CD4-positive, alpha-beta memory T cell (primary cell): ENCODE data around the gene SOX15. TPM values are rescaled to one million over a fixed set of nuclear protein-coding genes. Genes with fewer than 3 reads are reported as not detected.
A peak's percentile ranks its signal among the peaks of the same experiment; 100 is the strongest.

Experiments
- CTCF ChIA-PET: fragments of 350-600 bp; sonication (Branson Sonifier 250); formaldehyde crosslinking; loops from one replicate; lab custom pipeline; 2021; ENCODE audit warnings: inconsistent platforms; ENCODE audit not compliant: partially characterized antibody; lab: Charles Lee
- POLR2A ChIA-PET: fragments of 350-600 bp; sonication (Branson Sonifier 250); formaldehyde crosslinking; loops from one replicate; lab custom pipeline; 2021; ENCODE audit not compliant: partially characterized antibody; lab: Charles Lee
- DNase-seq, 5 donors: peaks; one replicate each; pipeline versions ENCODE4 v3.0.0 to v3.0.0-alpha.2; 2020 to 2022; ENCODE audit warnings: mixed read lengths in 1 of 5
- H3K27ac ChIP-seq: one replicate; pipeline ENCODE4 v1.7.0; 2013; ENCODE audit warnings: low read depth, low read length
- H3K27me3 ChIP-seq: 2 replicates; pipeline ENCODE4 v1.7.0; 2013; ENCODE audit warnings: mild to moderate bottlenecking, low read length, moderate library complexity; ENCODE audit not compliant: insufficient read depth
- H3K36me3 ChIP-seq: 2 replicates; pipeline ENCODE4 v1.7.0; 2013; ENCODE audit warnings: mild to moderate bottlenecking, low read length, moderate library complexity; ENCODE audit not compliant: insufficient read depth
- H3K4me1 ChIP-seq: 2 replicates; pipeline ENCODE4 v1.7.0; 2013; ENCODE audit warnings: mild to moderate bottlenecking, low read length, moderate library complexity; ENCODE audit not compliant: insufficient read depth
- H3K4me3 ChIP-seq, 2 donors: one replicate each; pipeline ENCODE4 v1.7.0; 2013; ENCODE audit warnings: low read length in 2 of 2, mild to moderate bottlenecking in 1 of 2
- H3K9me3 ChIP-seq, 2 donors: one replicate each; pipeline ENCODE4 v1.7.0; 2013; ENCODE audit warnings: low read length in 2 of 2, control low read depth in 1 of 2; ENCODE audit not compliant: control insufficient read depth in 1 of 2
- H3K27ac Mint-ChIP-seq, 7 donors: one replicate each; pipeline ENCODE4 v1.8.0; 2020 to 2021; ENCODE audit warnings: mixed read lengths in 7 of 7, mild to moderate bottlenecking in 6 of 7, inconsistent platforms in 3 of 7, moderate library complexity in 3 of 7
- H3K27me3 Mint-ChIP-seq, 2 donors: one replicate each; pipeline ENCODE4 v1.8.0; 2020 to 2021; ENCODE audit warnings: mixed read lengths in 2 of 2
- H3K36me3 Mint-ChIP-seq, 2 donors: one replicate each; pipeline ENCODE4 v1.8.0; 2020 to 2021; ENCODE audit warnings: mixed read lengths in 2 of 2, inconsistent platforms in 1 of 2, mild to moderate bottlenecking in 1 of 2
- H3K4me1 Mint-ChIP-seq, 4 donors: one replicate each; pipeline ENCODE4 v1.8.0; 2020 to 2021; ENCODE audit warnings: mixed read lengths in 4 of 4, mild to moderate bottlenecking in 1 of 4
- H3K4me3 Mint-ChIP-seq, 8 donors: one replicate each; pipeline ENCODE4 v1.8.0; 2020 to 2021; ENCODE audit warnings: mixed read lengths in 8 of 8, mild to moderate bottlenecking in 7 of 8, moderate library complexity in 6 of 8, inconsistent platforms in 3 of 8
- H3K9me3 Mint-ChIP-seq, 8 donors: one replicate each; pipeline ENCODE4 v1.8.0; 2020 to 2021; ENCODE audit warnings: mixed read lengths in 8 of 8, mild to moderate bottlenecking in 5 of 8, inconsistent platforms in 3 of 8, moderate library complexity in 1 of 8
- intact Hi-C: fragments of 100-400 bp; cut with micrococcal nuclease; formaldehyde crosslinking; loops from one replicate; pipeline ENCODE4 v1.15.1; 2023
- polyA plus RNA-seq, 2 donors: library from polyadenylated mRNA; unstranded; fragments of 300-500 nt; fragmentation: Illumina TruSeq; gene quantifications; one replicate each; pipeline ENCODE4 v1.2.3, GENCODE V29; 2021
- total RNA-seq, 2 experiments: library from RNA; stranded (reverse); gene quantifications; one replicate each; pipeline ENCODE4 v1.2.3, GENCODE V29; 2021

SOX15 gene
- total and polyA plus RNA-seq, 4 experiments from 2014 or later = 1.0 to 1.1 TPM; not detected in 2

DNA sequence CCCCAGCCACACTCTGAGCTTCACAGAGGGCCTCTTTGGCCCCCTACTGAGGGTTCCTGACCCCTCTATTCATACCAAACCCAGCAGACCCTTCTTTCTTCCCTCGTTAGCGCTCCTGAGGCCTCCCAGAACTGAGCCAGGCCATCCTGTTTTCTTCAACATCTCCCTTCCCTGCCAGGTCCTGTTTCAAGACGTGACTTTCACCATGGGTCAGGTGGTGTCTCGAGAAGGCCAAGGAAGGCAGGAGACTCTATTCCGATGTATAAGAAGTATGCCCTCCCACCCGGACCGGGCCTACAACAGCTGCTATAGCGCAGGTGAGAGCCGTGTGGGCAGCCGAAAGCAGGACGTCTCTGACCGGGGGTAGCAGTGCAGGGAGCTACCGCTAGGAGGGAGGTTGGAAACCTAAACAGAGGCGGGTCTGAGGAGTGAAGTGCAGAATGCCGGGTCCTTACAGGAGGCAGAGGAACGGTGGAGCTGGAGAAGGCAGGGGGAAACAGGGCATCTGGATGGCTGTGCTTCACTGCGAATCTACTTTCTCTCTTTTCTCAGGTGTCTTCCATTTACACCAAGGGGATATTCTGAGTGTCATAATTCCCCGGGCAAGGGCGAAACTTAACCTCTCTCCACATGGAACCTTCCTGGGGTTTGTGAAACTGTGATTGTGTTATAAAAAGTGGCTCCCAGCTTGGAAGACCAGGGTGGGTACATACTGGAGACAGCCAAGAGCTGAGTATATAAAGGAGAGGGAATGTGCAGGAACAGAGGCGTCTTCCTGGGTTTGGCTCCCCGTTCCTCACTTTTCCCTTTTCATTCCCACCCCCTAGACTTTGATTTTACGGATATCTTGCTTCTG, 29.5 kb downstream of the SOX15 start:
- H3K27me3 ChIP-seq = no peaks in the 10 kb centered on the region
- CTCF ChIA-PET = interaction anchor here (0.7 to 4.9 kb wide), 54 partner anchors 8 to 514 kb away, joined by 3 to 173 read pairs (median 5); partner anchors contain the start of genes ACAP1, CD68, PLSCR3 and SLC2A4
- POLR2A ChIA-PET = interaction anchor here (0.6 to 7.8 kb wide), 25 partner anchors 8 to 355 kb away, joined by 3 to 72 read pairs (median 9); partner anchors contain the start of genes ACAP1, DVL2, MPDU1 and POLR2A
- H3K9me3 ChIP-seq = no peaks in the 10 kb centered on the region
- Mint-ChIP-seq H3K27me3 (no peaks in the 10 kb centered on the region), H3K9me3 (no peaks in the 10 kb centered on the region), H3K36me3 (peaks cover 17 to 33% of the 10 kb centered on the region in 2 donors), H3K27ac (peak overlapping the region; percentile 95 to 99 (median 97)), H3K4me3 (peak overlapping the region; percentile 89 to 98 (median 94)), H3K4me1 (peaks cover 28 to 41% (median 34%) of the 10 kb centered on the region in 4 donors)
- intact Hi-C loops = loop anchor here (1.0 kb wide), 11 partner anchors 12 to 280 kb away; partner anchors contain the start of genes MPDU1 and WRAP53
- peak in 2 of 5 donors; percentile 36 to 75 for DNase-seq
- peaks cover 23% of the 10 kb centered on the region for H3K36me3 ChIP-seq
- peaks cover 38% of the 10 kb centered on the region for H3K4me1 ChIP-seq
- peak overlapping the region; percentile 96 for H3K27ac ChIP-seq
- H3K4me3 ChIP-seq = no peak overlapping the region

DNA sequence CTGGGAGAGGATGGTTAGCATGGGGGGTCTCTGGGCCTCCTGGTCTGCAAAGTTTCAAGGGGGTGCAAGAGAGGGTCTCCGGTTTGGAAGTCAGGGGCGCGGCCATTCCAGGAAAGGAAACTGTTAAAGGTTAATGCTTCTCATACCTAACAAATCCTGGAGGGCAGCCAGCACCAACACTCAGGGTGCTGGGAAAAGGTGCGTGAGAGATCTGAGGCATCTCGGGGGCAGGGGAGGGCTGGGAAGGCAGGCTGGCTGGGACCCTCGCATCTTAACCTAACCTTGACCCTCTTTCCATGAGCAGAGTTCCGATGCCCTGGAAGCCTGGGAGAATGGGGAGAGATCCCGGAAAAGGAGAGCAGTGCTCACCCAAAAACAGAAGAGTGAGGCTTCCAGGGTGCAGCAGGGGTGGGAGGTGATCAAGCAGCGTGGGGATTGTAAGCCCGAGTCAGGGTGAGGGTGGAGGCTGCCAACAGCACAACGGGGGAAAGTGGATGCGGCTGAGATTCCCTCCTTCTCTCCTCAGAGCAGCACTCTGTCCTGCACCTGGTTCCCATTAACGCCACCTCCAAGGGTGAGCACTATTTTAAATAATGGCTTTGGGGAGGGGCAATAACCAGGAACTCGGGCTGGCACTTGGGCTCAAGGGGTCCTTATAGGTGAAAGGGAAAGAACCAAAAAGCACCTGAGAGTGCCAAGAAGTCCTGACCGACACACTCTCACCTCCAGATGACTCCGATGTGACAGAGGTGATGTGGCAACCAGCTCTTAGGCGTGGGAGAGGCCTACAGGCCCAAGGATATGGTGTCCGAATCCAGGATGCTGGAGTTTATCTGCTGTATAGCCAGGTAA, 30.3 kb downstream of the SOX15 start:
- Histone ChIP-seq H3K27me3 (no peaks in the 10 kb centered on the region), H3K9me3 (no peaks in the 10 kb centered on the region), H3K4me3 (no peak overlapping the region), H3K4me1 (peaks cover 42% of the 10 kb centered on the region), H3K27ac (no peak overlapping the region), H3K36me3 (peaks cover 15% of the 10 kb centered on the region)
- CTCF ChIA-PET = interaction anchor here (0.9 to 4.9 kb wide), 25 partner anchors 7 to 513 kb away, joined by 3 to 173 read pairs (median 8); partner anchors contain the start of genes ACAP1, CD68, SOX15 and TMEM102
- intact Hi-C loops = no loop called here
- Mint-ChIP-seq H3K9me3 (no peaks in the 10 kb centered on the region), H3K4me1 (peaks cover 32 to 46% (median 37%) of the 10 kb centered on the region in 4 donors), H3K27me3 (no peaks in the 10 kb centered on the region), H3K4me3 (peak overlapping the region in 3 of 8 donors; percentile 20 to 92 (median 39)), H3K36me3 (peaks cover 20 to 29% of the 10 kb centered on the region in 2 donors), H3K27ac (peak overlapping the region in 3 of 7 donors; percentile 95 to 99 (median 95))
- no peak for DNase-seq
- POLR2A ChIA-PET = interaction anchor here (1.0 to 7.8 kb wide), 16 partner anchors 11 to 354 kb away, joined by 3 to 72 read pairs (median 18); partner anchors contain the start of genes ACAP1, MPDU1, POLR2A and TMEM102

DNA sequence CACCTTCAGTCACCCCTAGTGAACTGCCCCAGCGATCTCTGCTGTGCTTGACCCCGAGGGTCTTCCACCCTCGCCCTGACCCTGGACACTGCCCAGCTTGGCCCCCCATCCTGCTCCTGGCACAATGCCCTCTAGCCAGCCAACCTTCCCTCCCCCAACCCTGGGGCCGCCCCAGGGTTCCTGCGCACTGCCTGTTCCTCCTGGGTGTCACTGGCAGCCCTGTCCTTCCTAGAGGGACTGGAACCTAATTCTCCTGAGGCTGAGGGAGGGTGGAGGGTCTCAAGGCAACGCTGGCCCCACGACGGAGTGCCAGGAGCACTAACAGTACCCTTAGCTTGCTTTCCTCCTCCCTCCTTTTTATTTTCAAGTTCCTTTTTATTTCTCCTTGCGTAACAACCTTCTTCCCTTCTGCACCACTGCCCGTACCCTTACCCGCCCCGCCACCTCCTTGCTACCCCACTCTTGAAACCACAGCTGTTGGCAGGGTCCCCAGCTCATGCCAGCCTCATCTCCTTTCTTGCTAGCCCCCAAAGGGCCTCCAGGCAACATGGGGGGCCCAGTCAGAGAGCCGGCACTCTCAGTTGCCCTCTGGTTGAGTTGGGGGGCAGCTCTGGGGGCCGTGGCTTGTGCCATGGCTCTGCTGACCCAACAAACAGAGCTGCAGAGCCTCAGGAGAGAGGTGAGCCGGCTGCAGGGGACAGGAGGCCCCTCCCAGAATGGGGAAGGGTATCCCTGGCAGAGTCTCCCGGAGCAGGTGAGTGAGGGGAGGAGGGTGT, 31.2 kb downstream of the SOX15 start, which contains the start of gene TNFSF13:
Gene TNFSF13 (plus strand): TSS at position 207 of the 776 bp plus-strand sequence. CDS start 290 bp downstream, at position 497.
- no peaks in the 10 kb centered on the region for H3K9me3 Mint-ChIP-seq
- Histone ChIP-seq H3K27me3 (no peaks in the 10 kb centered on the region), H3K36me3 (peaks cover 7% of the 10 kb centered on the region), H3K4me1 (peaks cover 42% of the 10 kb centered on the region), H3K4me3 (no peak within 1 kb of the TSS), H3K9me3 (no peaks in the 10 kb centered on the region), H3K27ac (no peak within 1 kb of the TSS)
- peak within 1 kb of the TSS in 1 of 8 donors; percentile 39 for H3K4me3 Mint-ChIP-seq
- no peaks in the 10 kb centered on the region for H3K27me3 Mint-ChIP-seq
- peaks cover 32 to 45% (median 35%) of the 10 kb centered on the region in 4 donors for H3K4me1 Mint-ChIP-seq
- CTCF ChIA-PET = interaction anchor here (2.6 to 4.9 kb wide), 3 partner anchors 44 to 203 kb away, joined by 8 to 173 read pairs (median 51); partner anchors contain the start of genes TMEM102 and TMEM95
- DNase-seq = no peak
- H3K36me3 Mint-ChIP-seq = peaks cover 20 to 25% of the 10 kb centered on the region in 2 donors
- intact Hi-C loops = no loop called here
- peak within 1 kb of the TSS in 5 of 7 donors; percentile 10 to 59 (median 29) for H3K27ac Mint-ChIP-seq
- POLR2A ChIA-PET = interaction anchor here (1.4 to 7.8 kb wide), 3 partner anchors 10 to 128 kb away, joined by 4 to 56 read pairs (median 7); partner anchors contain the start of genes TNFSF12 and TP53

DNA sequence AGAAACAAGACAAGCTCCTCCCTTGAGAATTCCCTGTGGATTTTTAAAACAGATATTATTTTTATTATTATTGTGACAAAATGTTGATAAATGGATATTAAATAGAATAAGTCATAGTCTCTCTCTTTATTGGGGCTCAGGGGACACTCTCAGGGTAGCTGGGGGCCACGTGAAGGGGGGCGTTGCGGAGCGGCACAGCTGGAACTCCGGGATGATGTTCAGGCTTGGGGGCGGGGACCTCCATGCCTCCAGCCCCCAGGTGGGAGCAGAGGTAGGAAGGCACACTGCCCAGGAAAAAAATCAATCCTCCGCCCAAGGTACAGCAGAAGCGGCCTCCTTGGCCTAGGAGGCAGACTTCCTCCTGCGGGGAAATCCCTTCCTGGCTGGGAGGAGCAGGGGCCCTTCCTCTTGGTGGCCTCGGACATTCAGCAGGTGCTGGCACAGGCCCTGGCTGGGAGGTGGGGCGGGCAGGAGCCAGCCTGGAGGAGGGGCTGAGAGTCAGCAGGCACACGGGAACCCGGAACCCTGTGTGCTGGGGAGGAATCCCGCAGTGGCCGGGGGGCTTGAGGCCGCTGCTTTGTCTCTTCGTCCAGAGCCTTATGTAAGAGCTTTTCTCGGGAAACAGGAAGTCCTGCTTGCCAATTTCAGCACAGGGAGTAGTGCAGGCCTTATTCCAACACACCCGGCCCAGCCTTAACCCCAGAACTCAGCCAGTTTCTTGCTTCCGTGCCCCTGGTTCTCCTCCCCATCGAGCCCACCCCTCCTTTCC, 31.9 kb downstream of the SOX15 start:
- no peak for DNase-seq
- ChIA-PET POLR2A (interaction anchor here (0.6 to 7.8 kb wide), 6 partner anchors 9 to 210 kb away, joined by 3 to 56 read pairs (median 5); partner anchors contain the start of genes POLR2A, TNFSF12 and TP53), CTCF (interaction anchor here (1.1 to 4.5 kb wide), 5 partner anchors 42 to 202 kb away, joined by 3 to 173 read pairs (median 6); partner anchors contain the start of genes TMEM95 and WRAP53)
- Histone ChIP-seq H3K27me3 (no peaks in the 10 kb centered on the region), H3K36me3 (peaks cover 7% of the 10 kb centered on the region), H3K4me1 (peaks cover 42% of the 10 kb centered on the region), H3K9me3 (no peaks in the 10 kb centered on the region), H3K4me3 (no peak overlapping the region), H3K27ac (no peak overlapping the region)
- no peaks in the 10 kb centered on the region for H3K27me3 Mint-ChIP-seq
- peaks cover 36 to 51% (median 40%) of the 10 kb centered on the region in 4 donors for H3K4me1 Mint-ChIP-seq
- H3K27ac Mint-ChIP-seq = peak overlapping the region in 2 of 7 donors; percentile 10 to 59
- intact Hi-C loops = no loop called here
- H3K4me3 Mint-ChIP-seq = no peak overlapping the region
- H3K9me3 Mint-ChIP-seq = no peaks in the 10 kb centered on the region
- peaks cover 24 to 29% of the 10 kb centered on the region in 2 donors for H3K36me3 Mint-ChIP-seq

DNA sequence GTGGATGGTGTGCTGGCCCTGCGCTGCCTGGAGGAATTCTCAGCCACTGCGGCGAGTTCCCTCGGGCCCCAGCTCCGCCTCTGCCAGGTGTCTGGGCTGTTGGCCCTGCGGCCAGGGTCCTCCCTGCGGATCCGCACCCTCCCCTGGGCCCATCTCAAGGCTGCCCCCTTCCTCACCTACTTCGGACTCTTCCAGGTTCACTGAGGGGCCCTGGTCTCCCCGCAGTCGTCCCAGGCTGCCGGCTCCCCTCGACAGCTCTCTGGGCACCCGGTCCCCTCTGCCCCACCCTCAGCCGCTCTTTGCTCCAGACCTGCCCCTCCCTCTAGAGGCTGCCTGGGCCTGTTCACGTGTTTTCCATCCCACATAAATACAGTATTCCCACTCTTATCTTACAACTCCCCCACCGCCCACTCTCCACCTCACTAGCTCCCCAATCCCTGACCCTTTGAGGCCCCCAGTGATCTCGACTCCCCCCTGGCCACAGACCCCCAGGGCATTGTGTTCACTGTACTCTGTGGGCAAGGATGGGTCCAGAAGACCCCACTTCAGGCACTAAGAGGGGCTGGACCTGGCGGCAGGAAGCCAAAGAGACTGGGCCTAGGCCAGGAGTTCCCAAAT, 32.6 kb downstream of the SOX15 start:
- Histone ChIP-seq H3K27ac (no peak overlapping the region), H3K4me3 (no peak overlapping the region), H3K4me1 (peaks cover 42% of the 10 kb centered on the region), H3K9me3 (no peaks in the 10 kb centered on the region), H3K27me3 (no peaks in the 10 kb centered on the region), H3K36me3 (peaks cover 7% of the 10 kb centered on the region)
- ChIA-PET POLR2A (interaction anchor here (0.6 to 7.8 kb wide), 7 partner anchors 9 to 255 kb away, joined by 3 to 56 read pairs (median 4); partner anchors contain the start of genes MPDU1, POLR2A, TNFSF12 and TP53), CTCF (interaction anchor here (0.6 to 2.6 kb wide), 5 partner anchors 41 to 201 kb away, joined by 3 to 8 read pairs (median 3); partner anchors contain the start of genes TMEM95 and WRAP53)
- Mint-ChIP-seq H3K27ac (no peak overlapping the region), H3K36me3 (peaks cover 23 to 24% of the 10 kb centered on the region in 2 donors), H3K27me3 (no peaks in the 10 kb centered on the region), H3K4me1 (peaks cover 34 to 52% (median 40%) of the 10 kb centered on the region in 4 donors), H3K4me3 (no peak overlapping the region), H3K9me3 (peaks cover 0 to 1% (median 0%) of the 10 kb centered on the region in 8 donors)
- intact Hi-C loops = no loop called here
- DNase-seq = no peak
